Measurements from ENCODE around the gene MACROD1.

DNA sequence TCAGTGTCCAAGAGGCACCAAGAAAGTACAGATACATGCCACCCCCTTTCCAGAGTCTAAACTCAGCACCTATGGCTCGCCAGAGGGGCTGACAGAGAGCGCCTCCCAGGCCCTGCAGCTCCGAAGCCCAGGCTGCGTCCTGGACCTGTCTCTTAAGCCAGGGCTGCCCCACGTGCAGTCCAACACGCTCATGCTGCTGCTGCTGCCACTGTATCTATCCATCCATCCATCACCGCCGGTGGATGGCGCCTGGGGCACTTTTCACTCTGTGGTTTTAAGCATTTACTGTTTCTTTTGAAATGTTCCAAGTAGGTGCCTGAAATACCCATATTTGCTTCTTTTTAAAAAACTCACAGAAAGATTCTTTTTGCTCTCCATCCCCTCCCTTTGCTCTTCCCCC, 41.8 kb downstream of the MACROD1 start:
- TF ChIP-seq EZH2 (IDR thresholded peaks at IDR 0.05; ENCODE audit: insufficient read depth, poor library complexity, severe bottlenecking): no peak
- TF ChIP-seq EZH2phosphoT487 (IDR thresholded peaks at IDR 0.05; ENCODE audit: insufficient read depth, low read depth): no peak

All from GM23248 (cell line).